MCF 10A (cell line): ENCODE data around the gene DOP1A. TPM values are rescaled to one million over a fixed set of nuclear protein-coding genes. Genes with fewer than 3 reads are reported as not detected.
"Not testable (repeated sequence)": the region's sequence is repeated elsewhere in the genome, so short reads cannot be mapped to it uniquely, and the experiment has no call there.

ENCODE experiments used
- BruUV-seq: library from RNA; stranded (reverse); fragments of 400-500 nt; replicated peaks from 2 replicates; lab custom pipeline; 2021; lab: Mats Ljungman, UMichigan
- CTCF ChIA-PET: fragments of 300-600 bp; sonication (Branson Sonifier 250); formaldehyde crosslinking; extraction: SDS; loops from one replicate; lab custom pipeline; 2021; ENCODE audit warnings: antibody characterized with exemption, inconsistent platforms; lab: Yijun Ruan, JAX
- POLR2A ChIA-PET: fragments of 300-600, 350-650 bp; sonication (Branson Sonifier 250); formaldehyde crosslinking; extraction: SDS; loops from one replicate; lab custom pipeline; 2020; ENCODE audit warnings: antibody characterized with exemption, inconsistent platforms; lab: Yijun Ruan, JAX
- DNase-seq: peaks from one replicate; pipeline ENCODE4 v3.0.0-alpha.2; 2018; ENCODE audit not compliant: unreplicated experiment
- H3K27ac Mint-ChIP-seq: one replicate; pipeline ENCODE4 v1.8.0; 2022; ENCODE audit warnings: mild to moderate bottlenecking, low read depth, mixed read lengths; ENCODE audit not compliant: unreplicated experiment
- H3K27me3 Mint-ChIP-seq: one replicate; pipeline ENCODE4 v1.8.0; 2022; ENCODE audit warnings: mixed read lengths; ENCODE audit not compliant: insufficient read depth, unreplicated experiment
- H3K36me3 Mint-ChIP-seq: one replicate; pipeline ENCODE4 v1.8.0; 2022; ENCODE audit warnings: mild to moderate bottlenecking, moderate library complexity, mixed read lengths; ENCODE audit not compliant: insufficient read depth, unreplicated experiment
- H3K4me1 Mint-ChIP-seq: one replicate; pipeline ENCODE4 v1.8.0; 2022; ENCODE audit warnings: mixed read lengths; ENCODE audit not compliant: insufficient read depth, unreplicated experiment
- H3K4me3 Mint-ChIP-seq: one replicate; pipeline ENCODE4 v1.8.0; 2022; ENCODE audit warnings: mild to moderate bottlenecking, moderate library complexity, mixed read lengths; ENCODE audit not compliant: unreplicated experiment
- H3K9me3 Mint-ChIP-seq: one replicate; pipeline ENCODE4 v1.8.0; 2022; ENCODE audit warnings: mixed read lengths; ENCODE audit not compliant: unreplicated experiment
- CTCF ChIP-seq: fragments of 200-600 bp; IDR thresholded peaks from one replicate; pipeline ENCODE4 v1.8.0; 2022; ENCODE audit warnings: antibody characterized with exemption, mild to moderate bottlenecking; ENCODE audit not compliant: unreplicated experiment
- intact Hi-C: fragments of 100-400 bp; cut with micrococcal nuclease; formaldehyde crosslinking; loops from 2 replicates; pipeline ENCODE4 v1.14.1; 2022
- total RNA-seq: library from RNA; stranded (reverse); gene quantifications from 2 replicates; pipeline ENCODE4 v1.2.3, GENCODE V29; 2022

The DOP1A gene
- total RNA-seq, 1 experiment from 2014 or later: 31.3 TPM

GRCh38 chr6:83185096-83185495 is 117.6 kb downstream of the DOP1A start:
- H3K27me3 Mint-ChIP-seq: no peaks in the 10 kb centered on the region
- H3K9me3 Mint-ChIP-seq: no peaks in the 10 kb centered on the region
- no peak for DNase-seq
- H3K4me1 Mint-ChIP-seq: peaks cover 30% of the 10 kb centered on the region
- H3K4me3 Mint-ChIP-seq: no peak overlapping the region
- H3K27ac Mint-ChIP-seq: peak overlapping the region; percentile 74
- no peak for TF ChIP-seq CTCF
- CTCF ChIA-PET: interaction anchor here (0.6 to 10.2 kb wide), 3 partner anchors 18 to 119 kb away, joined by 4 to 88 read pairs (median 59); partner anchors contain the start of genes DOP1A and UBE3D
- POLR2A ChIA-PET: interaction anchor here (0.8 to 1.8 kb wide), 2 partner anchors 100 to 117 kb away, joined by 4 to 5 read pairs; partner anchors contain the start of gene DOP1A
- intact Hi-C loops: no loop called here
- H3K36me3 Mint-ChIP-seq: peaks cover 57% of the 10 kb centered on the region
- no TSS peak for BruUV-seq

GRCh38 chr6:83188501-83188900 is 121.0 kb downstream of the DOP1A start:
- H3K36me3 Mint-ChIP-seq: peaks cover 35% of the 10 kb centered on the region
- no peak for TF ChIP-seq CTCF
- no peaks in the 10 kb centered on the region for H3K9me3 Mint-ChIP-seq
- ChIA-PET POLR2A (interaction anchor here (0.6 kb wide), 1 partner anchor 8 kb away, joined by 3 read pairs; no protein-coding TSS in a partner anchor), CTCF (interaction anchor here (0.5 to 10.2 kb wide), 9 partner anchors 10 to 918 kb away, joined by 3 to 88 read pairs (median 4); partner anchors contain the start of genes DOP1A, PRSS35 and UBE3D)
- no TSS peak for BruUV-seq
- H3K4me1 Mint-ChIP-seq: peaks cover 17% of the 10 kb centered on the region
- H3K4me3 Mint-ChIP-seq: no peak overlapping the region
- intact Hi-C loops: no loop called here
- DNase-seq: no peak
- no peak overlapping the region for H3K27ac Mint-ChIP-seq
- no peaks in the 10 kb centered on the region for H3K27me3 Mint-ChIP-seq

GRCh38 chr6:83190626-83191025 is 123.2 kb downstream of the DOP1A start:
- peaks cover 19% of the 10 kb centered on the region for H3K36me3 Mint-ChIP-seq
- no TSS peak for BruUV-seq
- no peak for TF ChIP-seq CTCF
- no peaks in the 10 kb centered on the region for H3K9me3 Mint-ChIP-seq
- no peak overlapping the region for H3K4me3 Mint-ChIP-seq
- intact Hi-C loops: loop anchor here (5.0 kb wide), 1 partner anchor 943 kb away; the partner anchor contains the start of gene IBTK
- ChIA-PET CTCF (interaction anchor here (1.1 to 10.2 kb wide), 3 partner anchors 16 to 124 kb away, joined by 3 to 88 read pairs (median 59); partner anchors contain the start of genes DOP1A and UBE3D), POLR2A (interaction anchor here (1.0 to 5.1 kb wide), 3 partner anchors 8 to 125 kb away, joined by 4 to 42 read pairs (median 5); partner anchors contain the start of gene UBE3D)
- no peak for DNase-seq
- no peaks in the 10 kb centered on the region for H3K27me3 Mint-ChIP-seq
- no peaks in the 10 kb centered on the region for H3K4me1 Mint-ChIP-seq
- no peak overlapping the region for H3K27ac Mint-ChIP-seq

GRCh38 chr6:83191974-83192373 is 124.5 kb downstream of the DOP1A start:
- not testable (repeated sequence) for DNase-seq, H3K4me1 Mint-ChIP-seq, H3K9me3 Mint-ChIP-seq, H3K27me3 Mint-ChIP-seq, BruUV-seq
- ChIA-PET POLR2A (interaction anchor here (0.8 to 5.1 kb wide), 3 partner anchors 9 to 124 kb away, joined by 3 to 42 read pairs (median 4); partner anchors contain the start of gene DOP1A), CTCF (interaction anchor here (0.6 to 10.2 kb wide), 3 partner anchors 120 to 1294 kb away, joined by 3 to 88 read pairs (median 3); partner anchors contain the start of genes DOP1A and UBE3D)
- Mint-ChIP-seq H3K27ac (peak overlapping the region; percentile 90), H3K36me3 (peaks cover 22% of the 10 kb centered on the region), H3K4me3 (peak overlapping the region; percentile 88)
- intact Hi-C loops: loop anchor here (5.0 kb wide), 1 partner anchor 945 kb away; the partner anchor contains the start of gene IBTK
